8988T (cell line): ENCODE results near the gene STX16.
A peak's percentile ranks its signal among the peaks of the same experiment; 100 is the strongest.

Experiments used
- DNase-seq: peaks from one replicate; pipeline ENCODE4 v3.0.0; 2011

The STX16 gene

GRCh38 chr20:58700121-58700821 is 49.2 kb downstream of the STX16 start:
- peak; percentile 19 for DNase-seq

GRCh38 chr20:58700823-58701222 is 49.7 kb downstream of the STX16 start:
- DNase-seq = peak; percentile 24

GRCh38 chr20:58701431-58702160 is 50.5 kb downstream of the STX16 start:
- DNase-seq = peak; percentile 17

GRCh38 chr20:58702161-58702510 is 51.1 kb downstream of the STX16 start:
- peak; percentile 18 for DNase-seq

- DNase-seq = no peak
These were observed 52.0 kb downstream of the STX16 start for GRCh38 chr20:58702859-58703648.

GRCh38 chr20:58703765-58704371 is 52.8 kb downstream of the STX16 start:
- no peak for DNase-seq

GRCh38 chr20:58705208-58705926 is 54.3 kb downstream of the STX16 start:
- DNase-seq = no peak

GRCh38 chr20:58706150-58706892 is 55.2 kb downstream of the STX16 start:
- no peak for DNase-seq

GRCh38 chr20:58706975-58707681 is 56.0 kb downstream of the STX16 start:
- peak; percentile 18 for DNase-seq

GRCh38 chr20:58707770-58708169 is 56.7 kb downstream of the STX16 start:
- no peak for DNase-seq

- peak; percentile 30 for DNase-seq
These were observed 57.3 kb downstream of the STX16 start for GRCh38 chr20:58708246-58708931.

GRCh38 chr20:58709013-58709702 is 58.1 kb downstream of the STX16 start:
- no peak for DNase-seq

GRCh38 chr20:58709703-58710039 is 58.6 kb downstream of the STX16 start:
- DNase-seq = no peak

GRCh38 chr20:58710481-58711265 is 59.6 kb downstream of the STX16 start:
- no peak for DNase-seq

GRCh38 chr20:58711266-58712051 is 60.4 kb downstream of the STX16 start:
- DNase-seq = no peak

- no peak for DNase-seq
These were observed 61.2 kb downstream of the STX16 start for GRCh38 chr20:58712151-58712791.

- no peak for DNase-seq
These were observed 62.0 kb downstream of the STX16 start for GRCh38 chr20:58712806-58713731.
